Trophoblast cell (in vitro differentiated cells and primary cell): ENCODE data around the gene MEFV.

Experiments
- DNase-seq, 2 donors: peaks; one replicate each; pipeline ENCODE4 v3.0.0-alpha.2; 2016
- H2AFZ ChIP-seq: 2 replicates; pipeline ENCODE4 v1.6.1; 2013; ENCODE audit warnings: low read length, moderate library complexity, mild to moderate bottlenecking; ENCODE audit not compliant: insufficient read depth, poor library complexity
- H2AK5ac ChIP-seq: 2 replicates; pipeline ENCODE4 v1.6.1; 2013; ENCODE audit warnings: mild to moderate bottlenecking, low read length
- H2BK120ac ChIP-seq: 2 replicates; pipeline ENCODE4 v1.6.1; 2013; ENCODE audit warnings: low read length, mild to moderate bottlenecking, moderate library complexity; ENCODE audit not compliant: insufficient read depth, poor library complexity
- H2BK12ac ChIP-seq: 2 replicates; pipeline ENCODE4 v1.6.1; 2013; ENCODE audit warnings: mild to moderate bottlenecking, low read length, moderate library complexity
- H2BK5ac ChIP-seq: 2 replicates; pipeline ENCODE4 v1.6.1; 2013; ENCODE audit warnings: low read length, low read depth, moderate library complexity, mild to moderate bottlenecking; ENCODE audit not compliant: poor library complexity
- H3K14ac ChIP-seq: 2 replicates; pipeline ENCODE4 v1.6.1; 2013; ENCODE audit warnings: mild to moderate bottlenecking, low read length
- H3K18ac ChIP-seq: 2 replicates; pipeline ENCODE4 v1.6.1; 2013; ENCODE audit warnings: mild to moderate bottlenecking, low read length
- H3K23ac ChIP-seq: 2 replicates; pipeline ENCODE4 v1.6.1; 2013; ENCODE audit warnings: low read length
- H3K27ac ChIP-seq: 2 replicates; pipeline ENCODE4 v1.5.1; 2013; ENCODE audit warnings: low read depth, mild to moderate bottlenecking, inconsistent platforms, low read length, moderate library complexity
- H3K27me3 ChIP-seq: 2 replicates; pipeline ENCODE4 v1.6.1; 2013; ENCODE audit warnings: inconsistent platforms, mild to moderate bottlenecking, low read length, moderate library complexity; ENCODE audit not compliant: insufficient read depth
- H3K36me3 ChIP-seq, 2 experiments: 1 replicate in 1 of 2; 2 replicates in 1 of 2; pipeline ENCODE4 v1.6.1; 2013; ENCODE audit warnings: low read length in 2 of 2, mild to moderate bottlenecking in 2 of 2, moderate library complexity in 1 of 2; ENCODE audit not compliant: insufficient read depth in 2 of 2, control insufficient read depth in 1 of 2
- H3K4ac ChIP-seq: 2 replicates; pipeline ENCODE4 v1.6.1; 2013; ENCODE audit warnings: low read depth, mild to moderate bottlenecking, low read length, moderate library complexity
- H3K4me1 ChIP-seq, 2 experiments: 1 replicate in 1 of 2; 2 replicates in 1 of 2; pipeline ENCODE4 v1.6.1; 2013; ENCODE audit warnings: low read length in 2 of 2, mild to moderate bottlenecking in 2 of 2, moderate library complexity in 1 of 2; ENCODE audit not compliant: insufficient read depth in 2 of 2, control insufficient read depth in 1 of 2
- H3K4me2 ChIP-seq: 2 replicates; pipeline ENCODE4 v1.6.1; 2013; ENCODE audit warnings: inconsistent platforms, mild to moderate bottlenecking, low read length, moderate library complexity
- H3K4me3 ChIP-seq: 2 replicates; pipeline ENCODE4 v1.5.1; 2013; ENCODE audit warnings: mild to moderate bottlenecking, low read depth, low read length, inconsistent platforms
- H3K79me1 ChIP-seq: one replicate; pipeline ENCODE4 v1.6.1; 2013; ENCODE audit warnings: low read length
- H3K79me2 ChIP-seq: 2 replicates; pipeline ENCODE4 v1.6.1; 2013; ENCODE audit warnings: low read length, mild to moderate bottlenecking; ENCODE audit not compliant: control insufficient read depth, insufficient read depth, poor library complexity
- H3K9ac ChIP-seq: 2 replicates; pipeline ENCODE4 v1.6.1; 2013; ENCODE audit warnings: mild to moderate bottlenecking, low read length
- H3K9me3 ChIP-seq: 2 replicates; pipeline ENCODE4 v1.6.1; 2013; ENCODE audit warnings: low read depth, mild to moderate bottlenecking, control low read depth, inconsistent platforms, low read length; ENCODE audit not compliant: insufficient read depth
- H4K12ac ChIP-seq: 2 replicates; pipeline ENCODE4 v1.6.1; 2013; ENCODE audit warnings: low read depth, mild to moderate bottlenecking, low read length, moderate library complexity
- H4K8ac ChIP-seq: 2 replicates; pipeline ENCODE4 v1.6.1; 2013; ENCODE audit warnings: low read depth, mild to moderate bottlenecking, low read length, moderate library complexity
- H4K91ac ChIP-seq: one replicate; pipeline ENCODE4 v1.6.1; 2013; ENCODE audit warnings: low read depth, mild to moderate bottlenecking, low read length, moderate library complexity
- WGBS: extraction: QIAGEN DNeasy Blood & Tissue Kit; methylation state at CpG from one replicate; pipeline ENCODE4 v1.1.7; 2013; ENCODE audit warnings: missing lambda C conversion rate; ENCODE audit not compliant: insufficient read length, insufficient coverage; ENCODE audit errors: extremely low coverage; 5-methylcytosine and 5-hydroxymethylcytosine counted together

Gene MEFV

GRCh38 chr16:3234543-3234856 lies 21.9 kb downstream of the MEFV start:
- no peaks in the 10 kb centered on the region for H3K27me3 ChIP-seq
- peaks cover 5 to 19% of the 10 kb centered on the region in 2 experiments for H3K36me3 ChIP-seq
- H4K8ac ChIP-seq: peak overlapping the region; percentile 89
- H3K9me3 ChIP-seq: peaks cover 1% of the 10 kb centered on the region
- H2BK12ac ChIP-seq: no peak overlapping the region
- peak overlapping the region; percentile 92 for H3K4me2 ChIP-seq
- peak overlapping the region; percentile 48 for H4K91ac ChIP-seq
- peak overlapping the region; percentile 54 for H3K14ac ChIP-seq
- peak overlapping the region; percentile 37 for H3K18ac ChIP-seq
- peak overlapping the region; percentile 50 for H4K12ac ChIP-seq
- no peak overlapping the region for H2BK5ac ChIP-seq
- H3K79me1 ChIP-seq: peaks cover 4% of the 10 kb centered on the region
- peak overlapping the region; percentile 51 for H3K27ac ChIP-seq
- H3K23ac ChIP-seq: no peak overlapping the region
- no peak overlapping the region for H2AK5ac ChIP-seq
- no peak overlapping the region for H3K4ac ChIP-seq
- H3K4me1 ChIP-seq: peaks cover 2 to 8% of the 10 kb centered on the region in 2 experiments
- H3K4me3 ChIP-seq: peak overlapping the region; percentile 88
- no peak overlapping the region for H2BK120ac ChIP-seq
- no CpG with 5 or more reads among the region's 18 CpGs for WGBS
- peaks cover 4% of the 10 kb centered on the region for H3K79me2 ChIP-seq
- no peak for DNase-seq
- peak overlapping the region; percentile 80 for H2AFZ ChIP-seq
- peak overlapping the region; percentile 79 for H3K9ac ChIP-seq

GRCh38 chr16:3223913-3224515 lies 32.4 kb downstream of the MEFV start:
- Histone ChIP-seq H3K4me2 (no peak overlapping the region), H3K36me3 (peaks cover 19 to 27% of the 10 kb centered on the region in 2 experiments), H3K4me1 (no peaks in the 10 kb centered on the region), H2BK5ac (no peak overlapping the region), H3K79me2 (no peaks in the 10 kb centered on the region), H3K9ac (no peak overlapping the region), H3K27me3 (no peaks in the 10 kb centered on the region), H3K4ac (no peak overlapping the region), H3K9me3 (peaks cover 21% of the 10 kb centered on the region), H2AK5ac (no peak overlapping the region), H3K14ac (no peak overlapping the region), H3K23ac (no peak overlapping the region), H2BK120ac (no peak overlapping the region), H3K4me3 (no peak overlapping the region), H3K27ac (no peak overlapping the region), H4K8ac (no peak overlapping the region), H4K12ac (no peak overlapping the region), H3K79me1 (no peaks in the 10 kb centered on the region), H3K18ac (no peak overlapping the region), H4K91ac (no peak overlapping the region), H2BK12ac (no peak overlapping the region), H2AFZ (no peak overlapping the region)
- DNase-seq: no peak
- WGBS: no CpG with 5 or more reads among the region's 10 CpGs

GRCh38 chr16:3220839-3221238 lies 35.6 kb downstream of the MEFV start:
- no CpG with 5 or more reads among the region's 10 CpGs for WGBS
- Histone ChIP-seq H3K9ac (no peak overlapping the region), H4K8ac (no peak overlapping the region), H2BK5ac (no peak overlapping the region), H2BK12ac (no peak overlapping the region), H3K14ac (no peak overlapping the region), H3K36me3 (peaks cover 10 to 19% of the 10 kb centered on the region in 2 experiments), H3K4me1 (no peaks in the 10 kb centered on the region), H4K91ac (no peak overlapping the region), H2AK5ac (no peak overlapping the region), H3K23ac (no peak overlapping the region), H3K27me3 (no peaks in the 10 kb centered on the region), H2AFZ (no peak overlapping the region), H3K9me3 (peaks cover 24% of the 10 kb centered on the region), H3K18ac (no peak overlapping the region), H4K12ac (no peak overlapping the region), H3K4ac (no peak overlapping the region), H3K79me2 (no peaks in the 10 kb centered on the region), H3K27ac (no peak overlapping the region), H2BK120ac (no peak overlapping the region), H3K79me1 (no peaks in the 10 kb centered on the region), H3K4me3 (no peak overlapping the region), H3K4me2 (no peak overlapping the region)
- no peak for DNase-seq

GRCh38 chr16:3216263-3216640 lies 40.2 kb downstream of the MEFV start:
- Histone ChIP-seq H3K4me1 (no peaks in the 10 kb centered on the region), H2BK12ac (no peak overlapping the region), H2BK120ac (no peak overlapping the region), H3K23ac (no peak overlapping the region), H2AFZ (no peak overlapping the region), H3K27me3 (no peaks in the 10 kb centered on the region), H4K91ac (no peak overlapping the region), H3K79me2 (no peaks in the 10 kb centered on the region), H3K9me3 (peaks cover 18% of the 10 kb centered on the region), H3K9ac (no peak overlapping the region), H3K4me3 (no peak overlapping the region), H3K18ac (no peak overlapping the region), H2AK5ac (no peak overlapping the region), H3K4ac (no peak overlapping the region), H3K4me2 (no peak overlapping the region), H3K27ac (no peak overlapping the region), H3K36me3 (no peaks in the 10 kb centered on the region), H4K8ac (no peak overlapping the region), H2BK5ac (no peak overlapping the region), H3K14ac (no peak overlapping the region), H3K79me1 (no peaks in the 10 kb centered on the region), H4K12ac (no peak overlapping the region)
- no peak for DNase-seq
- no CpG with 5 or more reads among the region's 3 CpGs for WGBS
